Right lobe of liver (tissue), 6 donors: ENCODE data around the gene MCRIP1. TPM values are rescaled to one million over a fixed set of nuclear protein-coding genes. Genes with fewer than 3 reads are reported as not detected.

ENCODE experiments used
- ATAC-seq, 4 donors: fragments of 200-7000 bp; cut with Tn5 transposase; one replicate each; pipeline ENCODE4 v1.9.1; 2020; ENCODE audit warnings: mild to moderate bottlenecking in 4 of 4, moderate library complexity in 4 of 4
- DNase-seq, 3 donors: peaks; one replicate each; pipeline ENCODE4 v3.0.0-alpha.2; 2020
- H3K27ac ChIP-seq, 3 donors: fragments of 200-600 bp; one replicate each; pipeline ENCODE4 v1.8.0; 2022
- H3K27me3 ChIP-seq, 2 donors: fragments of 200-600 bp; one replicate each; pipeline ENCODE4 v1.8.0; 2022
- H3K36me3 ChIP-seq, 4 donors: fragments of 200-600 bp; sonication (generic) in 1 of 4; one replicate each; pipeline versions ENCODE4 v1.5.1 to v1.8.0; 2017 to 2022; ENCODE audit warnings: control low read depth in 1 of 4
- H3K4me1 ChIP-seq, 4 donors: fragments of 200-600 bp; sonication (generic) in 1 of 4; one replicate each; pipeline versions ENCODE4 v1.5.1 to v1.8.0; 2017 to 2022; ENCODE audit warnings: control low read depth in 1 of 4
- H3K4me3 ChIP-seq, 3 donors: fragments of 200-600 bp; one replicate each; pipeline ENCODE4 v1.8.0; 2022
- H3K9me3 ChIP-seq, 4 donors: fragments of 200-600 bp; sonication (generic) in 1 of 4; one replicate each; pipeline versions ENCODE4 v1.5.1 to v1.8.0; 2017 to 2022; ENCODE audit warnings: control low read depth in 1 of 4
- POLR2A ChIP-seq: fragments of 450-650 bp; IDR thresholded peaks from one replicate; pipeline ENCODE4 v1.6.1; 2017; ENCODE audit warnings: antibody characterized with exemption, mild to moderate bottlenecking
- WGBS: methylation state at CpG from one replicate; pipeline ENCODE4 v1.1.6; 2018; ENCODE audit warnings: low coverage, low lambda C conversion rate; ENCODE audit not compliant: insufficient coverage; ENCODE audit errors: missing lambda C conversion rate; 5-methylcytosine and 5-hydroxymethylcytosine counted together
- intact Hi-C, 2 donors: fragments of 100-400 bp; cut with DNase I; formaldehyde crosslinking; loops; one replicate each; pipeline versions ENCODE4 v1.11.2 to v1.14.1; 2022
- total RNA-seq, 6 experiments: library from RNA; depleted of rRNA in 2 of 6; stranded (reverse); fragments of >200 nt in 2 of 6; fragmentation: NEBNext Ultra II Directional in 3 of 6; extraction: Animal tissue kit (Norgen Biotek cat#: 25700) in 3 of 6; gene quantifications; one replicate each; pipeline versions ENCODE4 v1.1.0 to v1.2.4, GENCODE V29; 2016 to 2023
- TF ChIP-seq, protein P1 (sequence below), 4 donors: fragments of 200-600 bp in 3 of 4; fragments of 450-650 bp in 1 of 4; IDR thresholded peaks; one replicate each; pipeline versions ENCODE4 v1.5.1 to v1.8.0; 2016 to 2022; ENCODE audit warnings: antibody characterized with exemption in 4 of 4, mild to moderate bottlenecking in 2 of 4
- donor health status: DM: no; HTN: yes; CAD: no.
- donor health status: DM: no; HTN: no; CAD: no.
- donor health status: DM: no; HTN: no; CAD: no.
- donor health status: DM: no; HTN: yes; CAD: no.
- donor health status: DM: no; HTN: yes; CAD: no.

MCRIP1 gene
- total RNA-seq, 6 experiments from 2014 or later: 19.0 to 32.6 (median 25.7) TPM

DNA sequence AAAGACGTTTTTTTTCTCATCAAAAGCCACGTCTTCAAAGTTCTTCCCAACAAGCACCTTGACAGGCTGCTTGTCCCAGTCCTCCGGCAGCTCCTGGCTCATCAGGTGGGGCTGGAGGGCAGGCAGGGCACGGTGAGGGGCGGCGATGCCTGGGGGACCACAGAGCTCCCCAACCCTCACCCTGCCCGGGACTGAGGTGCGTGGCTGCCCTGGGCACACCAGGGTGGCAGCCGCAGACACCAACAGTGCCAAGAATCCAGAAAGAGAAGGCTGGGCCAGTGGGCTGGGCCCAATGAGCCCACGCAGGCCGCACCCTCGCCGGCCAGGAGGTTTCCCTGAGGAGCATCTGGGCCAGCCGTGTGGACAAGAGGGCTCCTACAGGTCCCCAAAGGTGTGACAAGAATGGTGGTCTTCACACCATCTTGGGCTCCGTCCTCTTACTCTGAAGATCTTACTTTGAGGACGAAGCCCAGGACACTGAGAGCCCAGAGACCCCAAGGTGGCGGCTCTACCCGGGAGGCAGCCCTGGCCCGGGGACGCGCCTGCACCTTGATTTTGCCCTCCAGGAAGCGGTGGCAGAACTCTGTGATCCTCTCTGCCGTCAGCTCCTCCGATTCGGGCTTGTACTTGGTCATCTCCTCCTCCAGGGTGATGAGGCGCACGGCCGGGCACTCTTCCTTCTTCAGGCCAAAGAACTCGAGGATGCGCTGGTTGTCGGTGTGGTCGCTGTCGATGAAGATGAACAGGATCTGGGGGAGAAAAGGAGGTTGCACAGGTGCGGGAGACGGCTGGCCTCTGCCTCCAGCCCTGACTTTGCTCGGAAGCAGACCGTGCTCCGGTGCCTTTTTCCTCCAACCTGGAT lies 13.0 kb upstream of the MCRIP1 start:
- Histone ChIP-seq H3K27me3 (no peaks in the 10 kb centered on the region), H3K9me3 (no peaks in the 10 kb centered on the region), H3K4me3 (no peak overlapping the region), H3K4me1 (peaks cover 0 to 22% (median 0%) of the 10 kb centered on the region in 4 donors), H3K36me3 (peaks cover 9 to 76% (median 45%) of the 10 kb centered on the region in 4 donors), H3K27ac (no peak overlapping the region)
- 87% methylated on average over 14 of the region's 38 CpGs for WGBS
- ATAC-seq (no peak), DNase-seq (no peak)
- TF ChIP-seq, protein P1, sequence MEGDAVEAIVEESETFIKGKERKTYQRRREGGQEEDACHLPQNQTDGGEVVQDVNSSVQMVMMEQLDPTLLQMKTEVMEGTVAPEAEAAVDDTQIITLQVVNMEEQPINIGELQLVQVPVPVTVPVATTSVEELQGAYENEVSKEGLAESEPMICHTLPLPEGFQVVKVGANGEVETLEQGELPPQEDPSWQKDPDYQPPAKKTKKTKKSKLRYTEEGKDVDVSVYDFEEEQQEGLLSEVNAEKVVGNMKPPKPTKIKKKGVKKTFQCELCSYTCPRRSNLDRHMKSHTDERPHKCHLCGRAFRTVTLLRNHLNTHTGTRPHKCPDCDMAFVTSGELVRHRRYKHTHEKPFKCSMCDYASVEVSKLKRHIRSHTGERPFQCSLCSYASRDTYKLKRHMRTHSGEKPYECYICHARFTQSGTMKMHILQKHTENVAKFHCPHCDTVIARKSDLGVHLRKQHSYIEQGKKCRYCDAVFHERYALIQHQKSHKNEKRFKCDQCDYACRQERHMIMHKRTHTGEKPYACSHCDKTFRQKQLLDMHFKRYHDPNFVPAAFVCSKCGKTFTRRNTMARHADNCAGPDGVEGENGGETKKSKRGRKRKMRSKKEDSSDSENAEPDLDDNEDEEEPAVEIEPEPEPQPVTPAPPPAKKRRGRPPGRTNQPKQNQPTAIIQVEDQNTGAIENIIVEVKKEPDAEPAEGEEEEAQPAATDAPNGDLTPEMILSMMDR (IDR thresholded peaks at IDR 0.05): no peak
- TF ChIP-seq POLR2A: no peak
- intact Hi-C loops: no loop called here

DNA sequence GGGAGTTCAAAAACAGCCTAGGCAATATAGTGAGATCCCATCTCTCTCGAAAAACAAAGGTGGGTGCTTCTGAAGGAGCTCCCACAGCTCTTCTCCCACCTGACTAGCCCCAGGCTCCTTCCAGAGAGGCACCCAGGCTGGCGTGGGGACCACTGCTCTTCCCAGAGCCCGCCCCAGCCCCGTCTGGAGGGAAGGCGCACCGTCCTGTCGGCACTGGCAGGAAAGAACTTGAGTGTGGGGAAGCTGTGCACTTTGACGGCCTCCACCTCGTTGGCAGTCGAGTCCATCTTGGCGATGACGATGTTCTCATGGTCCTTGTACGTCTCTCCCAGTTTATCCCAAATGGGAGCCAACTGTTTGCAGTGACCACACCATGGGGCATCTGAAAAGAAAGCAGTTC lies 12.3 kb upstream of the MCRIP1 start:
- ATAC-seq (no peak), DNase-seq (no peak)
- Histone ChIP-seq H3K27me3 (no peaks in the 10 kb centered on the region), H3K27ac (no peak overlapping the region), H3K9me3 (no peaks in the 10 kb centered on the region), H3K4me3 (no peak overlapping the region), H3K4me1 (peaks cover 0 to 22% (median 0%) of the 10 kb centered on the region in 4 donors), H3K36me3 (peaks cover 9 to 68% (median 45%) of the 10 kb centered on the region in 4 donors)
- intact Hi-C loops: no loop called here
- no peak for TF ChIP-seq POLR2A
- TF ChIP-seq, protein P1 (IDR thresholded peaks at IDR 0.05): no peak
- WGBS: no CpG with 5 or more reads among the region's 13 CpGs

- ATAC-seq (no peak), DNase-seq (no peak)
- Histone ChIP-seq H3K36me3 (peaks cover 9 to 68% (median 45%) of the 10 kb centered on the region in 4 donors), H3K4me1 (peaks cover 0 to 22% (median 0%) of the 10 kb centered on the region in 4 donors), H3K4me3 (no peak overlapping the region), H3K27me3 (no peaks in the 10 kb centered on the region), H3K9me3 (no peaks in the 10 kb centered on the region), H3K27ac (no peak overlapping the region)
- intact Hi-C loops: no loop called here
- TF ChIP-seq POLR2A: no peak
- TF ChIP-seq, protein P1 (IDR thresholded peaks at IDR 0.05): no peak
- WGBS: 93% methylated on average over 5 of the region's 13 CpGs
Measured at GRCh38 chr17:81844887-81845286, 11.8 kb upstream of the MCRIP1 start.

GRCh38 chr17:81844327-81844851 lies 11.3 kb upstream of the MCRIP1 start:
- H3K27ac ChIP-seq: no peak overlapping the region
- H3K9me3 ChIP-seq: no peaks in the 10 kb centered on the region
- peak in 2 of 4 donors; percentile 2 to 15 for ATAC-seq
- no peak overlapping the region for H3K4me3 ChIP-seq
- H3K27me3 ChIP-seq: no peaks in the 10 kb centered on the region
- peaks cover 0 to 22% (median 0%) of the 10 kb centered on the region in 4 donors for H3K4me1 ChIP-seq
- peaks cover 9 to 65% (median 43%) of the 10 kb centered on the region in 4 donors for H3K36me3 ChIP-seq
- intact Hi-C loops: no loop called here
- TF ChIP-seq, protein P1 (IDR thresholded peaks at IDR 0.05): no peak
- DNase-seq: no peak
- WGBS: 83% methylated on average over 1 of the region's 14 CpGs
